Daoy (cell line): ENCODE data around the gene FOXD4L6. TPM values are rescaled to one million over a fixed set of nuclear protein-coding genes. Genes with fewer than 3 reads are reported as not detected.
"Not testable (repeated sequence)": the region's sequence is repeated elsewhere in the genome, so short reads cannot be mapped to it uniquely, and the experiment has no call there.

ENCODE experiments used
- DNase-seq: peaks from one replicate; pipeline ENCODE4 v3.0.0-alpha.2; 2015; ENCODE audit warnings: low read depth
- total RNA-seq: library from RNA; depleted of rRNA; stranded (reverse); fragments of >200 nt; shearing (Covaris generic); gene quantifications from 2 replicates; pipeline ENCODE4 v1.2.3, GENCODE V29; 2014; rRNA removed

FOXD4L6 gene
- total RNA-seq, 1 experiment from 2014 or later = not detected

DNA sequence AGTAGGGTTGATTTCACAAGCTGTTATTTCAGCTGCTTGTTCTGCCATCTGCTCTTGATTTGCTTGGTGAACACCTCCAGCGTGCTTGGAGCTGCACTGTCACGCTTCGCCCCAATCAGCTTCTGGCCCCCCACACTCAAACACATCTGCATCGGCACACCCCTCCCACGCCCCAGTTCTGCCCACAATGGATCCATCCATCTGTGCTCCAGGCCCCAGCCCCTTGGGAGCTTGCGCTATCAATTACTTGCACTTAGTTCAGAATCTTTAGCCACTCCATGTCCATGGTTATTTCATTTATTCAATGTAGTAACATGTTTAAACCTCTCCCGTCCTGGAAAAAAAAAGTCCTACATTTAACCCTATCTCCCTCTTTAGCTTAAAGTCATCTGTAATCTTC is 28.0 kb downstream of the FOXD4L6 start:
- DNase-seq = not testable (repeated sequence)

DNA sequence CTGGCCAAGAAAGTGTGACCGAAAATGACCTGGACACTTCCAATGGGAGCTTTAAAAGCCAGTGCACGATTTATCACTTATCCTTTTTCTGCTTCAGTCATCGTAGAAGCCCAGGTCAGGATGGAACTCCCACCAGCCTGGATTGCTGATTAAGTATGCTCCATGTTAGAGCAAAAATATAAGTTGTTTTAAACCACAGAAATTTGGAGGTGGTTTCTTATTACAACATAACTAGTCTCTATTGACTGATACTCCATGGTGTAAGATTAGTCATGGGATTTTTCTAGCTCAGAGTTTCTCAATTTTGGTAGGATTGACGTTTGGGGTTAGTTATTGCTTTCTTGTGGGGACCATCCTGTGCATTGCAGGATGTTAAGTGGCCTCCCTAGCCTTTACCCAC is 29.7 kb downstream of the FOXD4L6 start:
- DNase-seq = not testable (repeated sequence)

DNA sequence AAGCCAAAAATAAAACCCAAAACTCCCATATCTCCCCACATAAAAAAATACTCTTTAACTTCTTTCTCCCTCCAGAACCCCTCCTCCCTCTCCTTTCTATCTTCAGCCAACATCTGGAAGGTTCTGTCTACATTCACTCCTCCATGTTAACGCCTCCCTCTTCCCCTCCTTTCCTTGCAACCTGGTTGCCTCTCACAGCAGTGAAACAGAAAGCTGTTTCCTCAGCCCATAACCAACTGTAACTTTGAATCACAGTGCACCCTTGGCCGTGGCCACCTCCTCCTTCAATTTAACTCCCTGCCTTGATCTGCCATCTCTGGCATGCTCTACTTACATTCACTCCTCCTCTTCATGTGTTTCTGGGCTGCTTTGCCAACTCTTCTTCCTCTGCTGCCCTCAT is 33.4 kb downstream of the FOXD4L6 start:
- DNase-seq = not testable (repeated sequence)

DNA sequence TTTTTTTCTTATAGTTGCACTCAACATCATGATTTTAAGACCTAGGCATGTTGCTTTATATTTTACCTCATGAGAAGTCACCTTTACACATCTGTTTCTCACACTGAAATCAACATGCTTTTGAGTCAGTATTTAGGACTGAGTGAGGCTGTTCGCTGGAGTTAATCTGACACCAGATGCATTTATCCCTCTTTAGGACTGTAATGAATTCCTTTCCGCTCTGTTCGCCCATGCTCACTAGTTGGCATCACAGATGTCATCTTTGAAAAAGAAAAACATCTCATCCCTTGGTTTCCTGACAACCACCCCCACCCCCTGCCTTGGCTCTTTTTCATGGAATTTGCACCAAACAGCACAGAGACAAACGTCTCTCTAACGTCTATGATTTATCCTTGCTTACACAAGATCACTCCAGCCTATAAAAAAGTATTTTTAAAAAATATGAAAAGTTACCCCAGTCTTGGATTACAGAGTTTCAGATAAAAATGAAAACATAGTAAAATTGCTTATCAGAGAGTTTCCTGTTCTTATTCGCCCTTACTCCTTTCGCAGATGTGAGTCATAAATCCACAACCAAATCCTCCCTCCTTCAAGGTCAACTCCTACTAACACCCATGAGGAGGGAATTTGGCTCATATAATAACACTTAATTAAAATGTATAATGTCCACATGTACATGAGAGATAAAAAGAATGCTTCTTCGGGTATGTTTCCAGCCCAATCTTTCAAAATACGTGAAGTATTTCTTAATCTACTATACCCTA is 34.3 kb downstream of the FOXD4L6 start:
- DNase-seq = peak; percentile 35

DNA sequence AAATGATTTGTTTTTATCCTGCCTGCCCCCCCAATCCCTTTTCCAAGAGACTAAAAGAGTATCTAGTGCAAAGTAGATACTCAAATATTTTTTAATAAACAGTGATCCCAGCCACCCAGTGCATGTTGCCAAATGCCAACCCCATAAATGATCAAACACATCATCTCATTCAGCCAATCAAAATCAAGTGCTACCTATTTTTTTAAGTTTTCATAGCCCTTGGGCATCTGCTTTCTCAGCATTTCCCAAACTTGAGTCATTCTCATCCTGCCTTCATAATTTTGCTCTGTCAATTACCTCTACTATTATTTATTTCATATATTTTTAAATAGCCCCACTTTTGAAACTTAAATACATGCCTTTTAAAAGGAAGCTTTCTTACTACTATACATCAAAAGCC is 37.6 kb downstream of the FOXD4L6 start:
- not testable (repeated sequence) for DNase-seq

DNA sequence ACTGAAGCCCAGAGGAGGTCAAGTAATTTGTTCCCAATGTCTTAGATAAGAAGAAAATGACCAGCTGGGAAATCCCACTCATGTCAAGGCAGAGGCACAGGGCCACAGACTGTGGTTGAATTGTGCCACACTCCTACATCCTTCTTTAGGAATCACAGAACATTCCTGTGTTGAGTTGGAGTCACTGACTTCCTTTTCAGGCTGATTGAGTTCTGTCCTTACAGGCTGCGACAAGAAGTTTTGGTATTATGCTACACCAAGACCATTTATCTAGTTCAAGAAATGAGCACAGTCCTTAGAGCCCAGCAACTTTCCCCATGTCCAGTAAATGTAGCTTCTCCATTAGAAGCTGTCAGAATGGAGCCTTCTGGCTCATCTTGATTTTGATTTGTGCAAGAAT is 38.1 kb downstream of the FOXD4L6 start:
- DNase-seq = not testable (repeated sequence)

DNA sequence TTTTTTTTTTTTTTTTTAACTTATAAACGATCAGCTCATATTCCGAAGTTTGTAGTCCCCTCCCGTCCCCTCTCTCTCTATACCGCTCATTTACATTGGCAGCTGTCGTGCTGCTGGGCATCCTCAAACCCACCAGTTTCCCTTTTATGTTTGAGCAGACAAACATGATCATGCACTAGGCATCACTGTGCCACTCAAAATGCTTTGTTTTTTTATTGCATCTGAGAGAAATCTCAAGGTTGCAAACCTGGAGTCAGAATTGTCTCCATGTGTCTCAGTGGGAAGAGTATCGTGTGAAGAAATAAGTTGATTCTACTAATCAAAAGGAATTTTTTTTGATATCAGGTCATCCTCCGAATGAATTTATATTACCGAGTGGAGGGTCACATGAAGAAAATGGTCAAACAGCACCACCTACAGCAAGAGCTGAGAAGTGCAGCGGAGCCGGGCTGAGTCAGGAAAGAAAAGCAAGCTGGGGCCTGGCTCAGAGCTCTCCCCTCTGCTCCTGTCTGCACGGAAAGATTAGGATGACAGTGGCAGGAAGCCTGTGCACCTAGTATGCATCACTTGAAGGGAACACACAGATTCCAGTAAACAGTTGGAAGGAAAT is 39.9 kb downstream of the FOXD4L6 start:
- not testable (repeated sequence) for DNase-seq

DNA sequence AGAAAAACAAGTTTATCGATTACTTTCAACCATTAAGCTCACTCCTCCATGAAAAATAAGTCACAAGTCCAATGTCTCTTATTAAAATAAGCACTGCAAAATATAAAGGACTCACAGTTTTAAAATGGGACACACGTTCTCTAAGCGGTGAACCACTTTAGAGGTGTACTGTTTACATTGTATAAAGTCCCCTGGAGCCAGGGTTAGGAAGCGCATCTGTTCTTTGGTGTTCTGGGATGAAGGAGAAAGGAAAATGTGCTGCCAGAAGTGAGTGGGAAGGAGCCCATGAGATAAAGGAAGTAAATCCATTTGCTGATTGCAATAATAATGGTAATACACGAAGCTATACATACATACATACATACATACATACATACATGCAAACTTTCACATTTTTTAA is 40.6 kb downstream of the FOXD4L6 start:
- DNase-seq = not testable (repeated sequence)

DNA sequence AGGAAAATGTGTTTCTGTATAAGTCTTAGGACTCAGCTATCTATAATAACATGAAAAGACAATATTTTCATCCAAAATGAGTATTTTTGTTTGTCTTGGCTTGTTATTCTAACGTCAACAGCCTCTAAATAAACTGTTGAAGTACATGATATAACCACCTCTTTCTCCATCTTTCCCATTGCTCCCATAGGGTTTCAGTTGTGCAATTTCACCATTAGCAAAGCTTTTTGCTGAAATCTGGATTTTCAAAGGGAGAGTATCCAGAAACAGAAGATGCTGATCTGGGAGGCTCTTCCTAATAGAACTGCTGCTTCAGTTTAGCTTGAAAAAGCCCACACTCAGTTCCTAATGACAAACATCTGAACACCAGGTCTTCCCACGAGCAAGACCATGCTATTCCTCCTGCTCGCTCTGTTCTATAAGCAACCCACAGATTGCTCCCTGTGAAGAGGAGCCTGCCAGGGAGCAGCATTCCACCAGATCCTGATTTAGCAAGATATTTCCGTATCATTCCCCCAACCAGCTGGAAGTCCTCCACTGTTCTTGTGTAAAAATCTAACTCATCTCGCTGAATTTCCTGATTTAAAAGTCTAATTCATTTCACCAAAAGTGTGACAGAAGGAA is 41.2 kb downstream of the FOXD4L6 start:
- not testable (repeated sequence) for DNase-seq

DNA sequence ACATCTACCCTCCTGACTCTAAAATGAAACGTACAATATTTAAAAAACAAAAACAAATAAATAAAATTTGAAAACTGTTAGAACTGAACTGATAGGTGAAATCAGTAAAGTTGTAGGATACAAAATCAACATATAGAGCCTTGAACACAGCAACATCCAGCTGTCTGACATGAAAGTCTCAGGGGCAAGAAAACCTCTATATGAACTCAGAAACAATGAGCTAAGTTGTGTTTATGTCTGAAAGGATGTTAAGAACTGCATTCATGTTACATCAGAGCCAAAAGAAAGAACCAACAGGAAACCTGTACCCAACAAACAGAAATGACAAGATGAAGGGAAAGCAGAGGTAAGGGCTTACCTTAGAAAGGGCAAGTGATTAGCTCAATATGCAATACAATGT is 41.8 kb downstream of the FOXD4L6 start:
- DNase-seq = not testable (repeated sequence)

DNA sequence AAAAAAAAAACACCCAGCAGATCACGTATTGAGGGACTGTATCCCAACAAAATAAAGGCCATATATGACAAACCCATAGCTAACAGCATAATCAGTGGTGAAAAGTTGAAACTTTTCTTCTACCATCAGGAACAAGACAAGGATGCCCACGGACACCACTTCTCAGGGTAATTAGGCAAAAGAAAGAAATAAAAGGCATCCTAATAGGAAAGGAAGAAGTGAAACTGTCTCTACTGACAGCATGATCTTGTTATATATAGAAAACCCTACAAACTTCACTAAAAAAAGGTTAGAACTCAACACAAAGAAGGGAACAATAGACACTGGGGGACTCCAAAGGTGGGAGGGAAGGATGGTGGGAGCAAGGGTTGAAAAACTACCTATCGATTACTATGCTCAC is 42.3 kb downstream of the FOXD4L6 start:
- DNase-seq = not testable (repeated sequence)

DNA sequence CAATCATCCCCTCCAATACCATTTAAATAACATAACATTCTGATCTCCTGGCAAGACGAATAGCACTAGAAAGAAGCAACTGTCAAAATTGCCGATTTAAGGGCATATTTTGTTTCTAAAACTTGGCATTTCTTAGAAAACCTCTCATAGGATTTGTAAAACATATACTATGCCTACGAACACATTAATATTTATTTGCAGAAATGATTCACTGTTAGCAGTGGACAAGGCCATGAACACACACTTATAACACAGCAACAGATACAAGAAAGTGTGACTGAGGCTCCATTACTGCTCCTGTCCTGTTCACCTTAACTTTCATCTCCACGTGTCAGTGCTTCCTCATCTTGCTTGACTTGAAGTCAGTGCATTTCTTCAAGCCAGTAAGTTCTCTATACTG is 46.1 kb downstream of the FOXD4L6 start:
- not testable (repeated sequence) for DNase-seq

DNA sequence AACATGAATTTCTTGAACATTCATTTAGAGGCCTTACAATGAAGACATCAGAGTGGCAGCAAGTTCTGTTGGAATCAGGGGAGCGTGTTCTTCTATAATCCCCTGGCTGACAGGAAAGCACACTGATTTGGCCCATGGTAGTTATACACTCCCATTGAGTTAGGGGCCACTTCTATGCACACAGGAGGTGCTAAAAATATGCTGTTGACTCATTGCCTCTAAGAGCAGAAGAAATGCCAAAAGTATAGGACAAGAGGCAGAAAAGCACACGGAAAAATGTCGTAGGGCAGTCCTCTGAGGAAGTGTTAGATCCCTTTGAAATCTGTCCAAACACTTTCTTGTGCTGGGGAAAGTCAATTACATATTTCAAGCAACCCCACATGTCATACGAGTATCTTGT is 49.0 kb downstream of the FOXD4L6 start:
- not testable (repeated sequence) for DNase-seq

DNA sequence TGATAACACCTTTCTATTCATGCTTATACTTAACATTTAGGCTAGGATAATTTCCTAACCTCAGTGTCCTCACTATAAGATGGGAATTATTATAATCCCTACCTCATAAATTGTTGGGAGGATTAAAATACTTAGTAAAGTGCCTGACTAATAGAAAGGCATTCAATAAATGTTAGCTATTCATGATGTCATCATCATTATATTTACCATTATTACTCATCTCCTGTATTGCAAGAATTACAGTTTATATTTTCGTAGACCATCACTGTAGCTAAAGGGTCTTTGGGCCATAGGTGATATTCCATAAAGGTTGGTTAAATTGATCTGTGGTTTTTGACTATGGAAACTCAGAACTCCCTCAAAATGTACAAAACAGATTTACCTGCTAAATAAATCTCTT is 50.9 kb downstream of the FOXD4L6 start:
- not testable (repeated sequence) for DNase-seq

Other genes with a start within 250 kb of the FOXD4L6 start
- gene ZNG1F, start 60.6 kb upstream of the FOXD4L6 start, total RNA-seq = 5.3 and 10.7 TPM in 2 replicates